HG03135 (cell line): ENCODE measurements around the gene UBE2L3.

Source experiments
- ATAC-seq: cut with Tn5 transposase; IDR thresholded peaks from one replicate; pipeline ENCODE4 v1.9.1; 2021; ENCODE audit warnings: mild to moderate bottlenecking, moderate library complexity; ENCODE audit not compliant: unreplicated experiment

The UBE2L3 gene

DNA sequence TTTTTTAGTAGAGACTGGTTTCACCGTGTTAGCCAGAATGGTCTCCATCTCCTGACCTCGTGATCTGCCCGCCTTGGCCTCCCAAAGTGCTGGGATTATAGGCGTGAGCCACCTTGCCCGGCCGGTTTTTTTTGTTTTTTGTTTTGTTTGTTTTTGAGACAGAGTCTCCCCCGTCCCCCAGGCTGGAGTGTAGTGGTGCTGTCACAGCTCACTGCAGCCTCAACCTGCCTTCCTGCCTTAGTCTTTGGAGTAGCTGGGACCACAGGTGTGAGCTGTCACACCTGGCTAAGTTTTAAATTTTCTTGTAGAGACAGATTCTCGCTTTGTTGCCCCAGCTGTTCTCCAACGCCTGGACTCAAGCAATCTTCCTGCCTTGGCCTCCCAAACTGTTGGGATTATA is 101.5 kb downstream of the UBE2L3 start:
- ATAC-seq = no peak

- ATAC-seq = no peak
Observed at GRCh38 chr22:21672107-21672629, 104.7 kb downstream of the UBE2L3 start.
